ENCODE measurements around the gene ALDH3B1.

GRCh38 chr11:68027667-68028066 is 17.5 kb downstream of the ALDH3B1 start:
- TF ChIP-seq, protein P1, sequence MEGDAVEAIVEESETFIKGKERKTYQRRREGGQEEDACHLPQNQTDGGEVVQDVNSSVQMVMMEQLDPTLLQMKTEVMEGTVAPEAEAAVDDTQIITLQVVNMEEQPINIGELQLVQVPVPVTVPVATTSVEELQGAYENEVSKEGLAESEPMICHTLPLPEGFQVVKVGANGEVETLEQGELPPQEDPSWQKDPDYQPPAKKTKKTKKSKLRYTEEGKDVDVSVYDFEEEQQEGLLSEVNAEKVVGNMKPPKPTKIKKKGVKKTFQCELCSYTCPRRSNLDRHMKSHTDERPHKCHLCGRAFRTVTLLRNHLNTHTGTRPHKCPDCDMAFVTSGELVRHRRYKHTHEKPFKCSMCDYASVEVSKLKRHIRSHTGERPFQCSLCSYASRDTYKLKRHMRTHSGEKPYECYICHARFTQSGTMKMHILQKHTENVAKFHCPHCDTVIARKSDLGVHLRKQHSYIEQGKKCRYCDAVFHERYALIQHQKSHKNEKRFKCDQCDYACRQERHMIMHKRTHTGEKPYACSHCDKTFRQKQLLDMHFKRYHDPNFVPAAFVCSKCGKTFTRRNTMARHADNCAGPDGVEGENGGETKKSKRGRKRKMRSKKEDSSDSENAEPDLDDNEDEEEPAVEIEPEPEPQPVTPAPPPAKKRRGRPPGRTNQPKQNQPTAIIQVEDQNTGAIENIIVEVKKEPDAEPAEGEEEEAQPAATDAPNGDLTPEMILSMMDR (conservative IDR thresholded peaks at IDR 0.05 in 1 of 2, IDR thresholded peaks at IDR 0.05 in 1 of 2; ENCODE audit: extremely low read depth in 1 of 2, insufficient read depth in 1 of 2, low read depth in 1 of 2, low read length in 2 of 2), result no peak
- no peak for TF ChIP-seq EZH2 (IDR thresholded peaks at IDR 0.05; ENCODE audit: borderline replicate concordance, low read length)
